ENCODE data around the gene SLC6A3. TPM values are rescaled to one million over a fixed set of nuclear protein-coding genes. Genes with fewer than 3 reads are reported as not detected.

SLC6A3 gene
- polyA plus RNA-seq, 1 experiment = not detected

- ChIA-PET POLR2A (no interaction called here), CTCF (no interaction called here)
- Histone ChIP-seq H3K27ac (ENCODE audit: low read depth, low read length) (no peak overlapping the region), H3K27me3 (ENCODE audit: control insufficient read depth, insufficient read depth, low read length) (no peaks in the 10 kb centered on the region), H3K4me3 (ENCODE audit: low read depth, low read length) (no peak overlapping the region), H3K9me3 (ENCODE audit: control insufficient read depth, insufficient read depth, low read length) (peaks cover 38% of the 10 kb centered on the region)
- TF ChIP-seq CTCF (IDR thresholded peaks at IDR 0.05; ENCODE audit: low read depth, low read length) = no peak
- no peak for DNase-seq (ENCODE audit: low read depth, low spot score)
These were observed 23.5 kb downstream of the SLC6A3 start for GRCh38 chr5:1421521-1422341.

GRCh38 chr5:1420211-1421195 is 24.7 kb downstream of the SLC6A3 start:
- DNase-seq (ENCODE audit: low read depth, low spot score) = no peak
- ChIA-PET CTCF (no interaction called here), POLR2A (no interaction called here)
- H3K4me3 ChIP-seq (ENCODE audit: low read depth, low read length) = no peak overlapping the region
- TF ChIP-seq CTCF (IDR thresholded peaks at IDR 0.05; ENCODE audit: low read depth, low read length) = no peak
- H3K27me3 ChIP-seq (ENCODE audit: control insufficient read depth, insufficient read depth, low read length) = no peaks in the 10 kb centered on the region
- no peak overlapping the region for H3K27ac ChIP-seq (ENCODE audit: low read depth, low read length)
- peaks cover 38% of the 10 kb centered on the region for H3K9me3 ChIP-seq (ENCODE audit: control insufficient read depth, insufficient read depth, low read length)

GRCh38 chr5:1419476-1420210 is 25.6 kb downstream of the SLC6A3 start:
- ChIA-PET CTCF (no interaction called here), POLR2A (no interaction called here)

GRCh38 chr5:1418921-1419280 is 26.3 kb downstream of the SLC6A3 start:
- ChIA-PET CTCF (no interaction called here), POLR2A (no interaction called here)
- H3K27ac ChIP-seq (ENCODE audit: low read depth, low read length) = no peak overlapping the region
- DNase-seq (ENCODE audit: low read depth, low spot score) = no peak
- H3K9me3 ChIP-seq (ENCODE audit: control insufficient read depth, insufficient read depth, low read length) = peaks cover 28% of the 10 kb centered on the region
- no peak overlapping the region for H3K4me3 ChIP-seq (ENCODE audit: low read depth, low read length)
- TF ChIP-seq CTCF (IDR thresholded peaks at IDR 0.05; ENCODE audit: low read depth, low read length) = no peak
- no peaks in the 10 kb centered on the region for H3K27me3 ChIP-seq (ENCODE audit: control insufficient read depth, insufficient read depth, low read length)

More at GRCh38 chr5:1419476-1420210, 25.6 kb downstream of the SLC6A3 start:
- Histone ChIP-seq H3K27ac (ENCODE audit: low read depth, low read length) (no peak overlapping the region), H3K9me3 (ENCODE audit: control insufficient read depth, insufficient read depth, low read length) (peaks cover 36% of the 10 kb centered on the region), H3K4me3 (ENCODE audit: low read depth, low read length) (no peak overlapping the region), H3K27me3 (ENCODE audit: control insufficient read depth, insufficient read depth, low read length) (no peaks in the 10 kb centered on the region)
- no peak for DNase-seq (ENCODE audit: low read depth, low spot score)
- no peak for TF ChIP-seq CTCF (IDR thresholded peaks at IDR 0.05; ENCODE audit: low read depth, low read length)

Measured in AG04450 (cell line).